HUDEP-2 (cell line): ENCODE results near the gene RTTN.

ENCODE experiments used
- DNase-seq, 76 experiments: peaks; one replicate each; lab custom pipeline; 2025; ENCODE audit not compliant: unreplicated experiment in 76 of 76; lab: John Stamatoyannopoulos, UW

Gene RTTN

GRCh38 chr18:70031221-70031620 lies 174.3 kb downstream of the RTTN start:
- no peak for DNase-seq

- no peak for DNase-seq
These were observed 174.8 kb downstream of the RTTN start for GRCh38 chr18:70030728-70031127.

DNA sequence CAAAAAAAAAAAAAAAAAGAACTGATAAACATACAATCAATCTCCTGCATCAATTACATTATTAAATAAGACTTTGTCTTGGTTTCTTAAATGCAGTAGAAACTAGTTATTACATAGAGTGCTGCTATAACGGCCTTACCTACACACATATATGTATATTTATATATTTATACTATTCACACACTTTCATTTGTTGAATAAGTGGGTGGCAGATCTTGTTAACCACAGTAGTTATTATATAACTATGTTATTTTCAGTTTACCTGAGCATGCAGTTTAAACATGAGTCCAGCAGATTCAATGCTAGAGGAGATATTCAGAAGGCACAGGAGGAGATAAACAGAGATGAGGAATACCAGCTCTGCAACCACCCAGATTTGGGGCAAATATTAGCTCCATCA lies 176.3 kb downstream of the RTTN start:
- DNase-seq: no peak

- DNase-seq: no peak
These were observed 176.8 kb downstream of the RTTN start for GRCh38 chr18:70028734-70029133.

DNA sequence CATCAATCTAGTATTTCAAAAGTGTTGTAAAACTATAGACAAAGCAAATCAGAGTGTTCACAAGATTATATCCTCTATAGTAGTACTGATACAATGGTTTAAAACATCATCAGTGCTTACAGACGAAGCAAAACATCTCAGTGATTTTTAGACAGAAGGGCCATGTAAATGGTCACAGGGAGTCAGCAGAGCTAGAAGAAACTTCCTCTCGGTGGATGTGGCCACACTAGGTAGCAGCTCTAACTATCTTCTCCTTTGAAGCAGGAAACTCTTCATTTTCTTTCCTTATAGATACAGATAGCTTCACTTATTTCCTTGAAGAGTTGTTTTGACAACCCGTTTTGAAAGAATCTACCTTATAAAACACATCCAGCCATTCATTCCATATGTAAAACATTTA lies 177.4 kb downstream of the RTTN start:
- DNase-seq: no peak

GRCh38 chr18:70025580-70025979 lies 179.9 kb downstream of the RTTN start:
- DNase-seq: peak in 56 of 76 experiments; percentile 0 to 89 (median 46)

DNA sequence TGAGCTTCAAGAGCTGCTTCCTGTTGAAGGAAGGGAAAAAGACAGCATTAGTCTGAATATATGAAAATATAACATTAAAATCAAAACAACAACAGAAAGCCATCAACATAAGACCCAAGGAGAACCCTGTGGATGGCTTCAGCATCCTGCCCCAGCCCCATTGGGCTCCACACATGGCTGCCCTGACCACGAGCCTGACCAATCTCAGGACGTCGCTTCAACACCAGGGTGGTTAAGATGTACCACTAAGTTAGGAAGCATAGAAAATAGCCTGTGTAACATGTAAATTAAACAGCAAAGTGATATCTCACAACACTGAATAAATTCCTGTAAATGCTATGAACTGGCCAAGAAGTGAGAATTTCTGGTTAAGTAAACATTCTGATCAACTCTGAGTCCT lies 180.7 kb downstream of the RTTN start:
- no peak for DNase-seq

- DNase-seq: peak in 68 of 76 experiments; percentile 5 to 91 (median 58)
These were observed 181.4 kb downstream of the RTTN start for GRCh38 chr18:70024093-70024492.

DNA sequence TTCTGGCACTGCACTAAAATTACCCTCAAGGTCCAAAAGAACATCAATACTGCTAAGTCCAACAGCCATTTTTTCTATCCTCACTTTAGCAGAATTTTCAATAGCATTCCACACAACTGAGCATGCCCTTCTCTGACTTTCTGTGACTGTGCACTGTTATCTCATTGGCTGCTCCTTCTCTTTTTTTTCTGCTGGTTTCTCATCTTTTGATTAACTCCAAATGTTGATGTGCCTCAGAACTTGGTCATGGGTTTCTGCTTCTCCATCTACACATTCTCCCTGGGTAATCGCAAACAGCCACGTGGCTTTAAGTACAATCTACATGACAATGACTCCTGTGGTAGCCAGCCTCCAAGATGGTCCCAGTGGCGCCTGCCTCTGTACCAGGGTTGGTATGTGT lies 182.9 kb downstream of the RTTN start:
- no peak for DNase-seq

DNA sequence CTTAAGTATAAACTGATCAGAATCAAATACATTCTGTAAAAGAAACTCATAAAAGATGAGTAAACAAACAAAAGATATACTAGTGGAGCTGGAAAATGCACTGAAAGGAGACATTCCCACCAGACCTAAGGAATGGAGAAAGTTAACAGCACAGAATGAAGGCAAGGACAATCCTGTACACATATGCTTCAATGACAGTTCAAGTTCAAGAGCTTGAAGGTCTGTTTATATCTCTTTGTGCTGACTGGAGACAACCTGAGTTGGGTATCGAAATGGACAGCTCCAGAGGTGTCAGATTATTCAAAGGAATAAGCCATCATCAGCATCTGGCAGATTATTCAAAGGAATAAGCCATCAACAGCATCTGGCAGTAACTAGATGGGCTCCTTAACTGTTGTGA lies 184.0 kb downstream of the RTTN start:
- no peak for DNase-seq

- no peak for DNase-seq
These were observed 184.4 kb downstream of the RTTN start for GRCh38 chr18:70021043-70021442.

DNA sequence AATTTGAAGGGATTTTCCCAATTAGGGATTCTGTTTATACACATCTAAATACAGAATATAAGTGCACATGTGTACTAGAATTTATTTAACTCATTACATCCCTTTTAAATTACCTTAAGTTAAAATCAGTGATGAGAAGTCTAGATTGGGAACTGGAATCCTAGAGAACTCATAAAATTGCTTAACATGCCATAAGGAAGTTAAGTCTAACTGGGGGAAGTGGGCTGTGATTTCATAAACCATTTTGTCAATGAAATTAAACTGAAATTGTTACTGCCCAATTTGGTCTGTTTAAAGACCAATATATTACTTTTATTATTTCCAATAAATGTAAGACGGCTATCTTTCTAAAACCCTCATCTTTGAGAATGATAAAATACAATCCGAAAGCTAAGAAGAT lies 185.5 kb downstream of the RTTN start:
- no peak for DNase-seq

DNA sequence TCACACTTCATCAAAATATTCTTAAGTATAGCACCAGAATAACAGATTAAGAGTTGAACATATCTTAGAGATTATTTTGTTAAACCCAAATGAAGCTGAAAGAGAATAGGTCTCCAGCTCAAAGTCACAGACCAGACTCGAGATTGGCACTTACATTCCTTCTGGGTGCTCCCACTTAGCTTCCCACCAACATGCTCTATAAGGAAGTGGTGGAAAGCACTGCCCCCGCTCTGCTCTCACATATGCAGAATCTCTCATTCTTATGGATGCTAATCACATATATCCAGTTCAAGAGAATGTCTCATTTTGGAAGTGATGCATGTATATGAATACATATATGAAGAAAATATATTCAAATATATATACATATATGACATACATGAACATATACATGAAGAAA lies 186.4 kb downstream of the RTTN start:
- DNase-seq: no peak

DNA sequence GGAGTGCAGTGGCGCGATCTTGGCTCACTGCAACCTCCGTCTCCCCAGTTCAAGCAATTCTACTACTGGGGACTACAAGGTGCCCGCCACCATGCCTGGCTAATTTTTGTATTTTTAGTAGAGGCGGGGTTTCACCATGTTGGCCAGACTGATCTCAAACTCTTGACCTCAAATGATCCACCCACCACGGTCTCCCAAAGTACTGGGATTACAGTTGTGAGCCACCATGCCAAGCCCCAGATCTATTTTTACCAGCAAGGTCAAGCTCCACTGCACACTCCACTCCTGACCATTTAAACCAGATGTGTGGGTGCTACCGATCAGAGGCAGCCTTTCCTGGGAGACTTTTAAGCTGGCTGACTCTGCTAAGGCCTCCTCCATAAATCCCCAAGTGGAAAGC lies 190.4 kb downstream of the RTTN start:
- DNase-seq: no peak

GRCh38 chr18:70005580-70005979 lies 199.9 kb downstream of the RTTN start:
- no peak for DNase-seq

DNA sequence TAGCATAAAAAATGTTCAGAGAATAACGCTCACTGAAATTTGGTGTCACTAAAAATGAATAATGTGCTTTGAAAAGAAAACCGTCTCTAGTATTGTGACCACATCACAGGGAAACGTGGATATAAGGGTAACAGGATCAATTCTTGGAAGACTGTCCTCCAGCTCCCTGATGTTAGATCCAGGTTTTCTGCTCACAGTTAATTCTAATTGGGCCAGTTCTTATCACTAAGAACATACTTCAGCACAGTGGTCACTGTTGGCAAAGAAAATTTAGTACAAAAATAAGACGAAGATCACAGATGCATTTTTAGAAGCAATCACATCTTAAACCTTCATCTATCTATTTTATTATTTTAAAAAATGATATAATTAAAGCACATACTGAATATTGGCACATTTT lies 200.8 kb downstream of the RTTN start:
- DNase-seq: no peak

- no peak for DNase-seq
These were observed 205.8 kb downstream of the RTTN start for GRCh38 chr18:69999656-70000055.

DNA sequence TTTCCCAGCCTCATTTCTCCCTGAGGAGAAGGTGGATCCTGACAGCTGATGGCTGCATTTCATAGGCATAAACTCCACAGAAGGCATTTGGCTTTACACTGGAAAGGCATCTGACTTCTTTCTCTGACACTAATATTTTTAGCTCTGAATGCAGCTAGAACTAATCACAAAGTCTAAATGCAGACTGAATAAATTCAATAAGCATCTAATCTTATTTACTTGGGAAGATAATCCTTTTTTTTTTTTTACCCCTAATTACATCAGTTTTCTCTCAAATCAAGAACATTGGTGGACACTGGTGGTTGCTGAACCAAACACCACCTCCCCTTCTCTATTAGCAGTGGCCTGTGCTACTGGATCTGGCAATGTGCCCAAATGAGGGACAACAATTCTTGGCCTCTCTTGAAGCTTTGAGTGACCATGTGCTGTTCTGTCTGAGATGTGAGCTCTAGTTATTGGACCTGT lies 206.9 kb downstream of the RTTN start:
- no peak for DNase-seq

GRCh38 chr18:69996951-69997798 lies 208.3 kb downstream of the RTTN start:
- DNase-seq: no peak

DNA sequence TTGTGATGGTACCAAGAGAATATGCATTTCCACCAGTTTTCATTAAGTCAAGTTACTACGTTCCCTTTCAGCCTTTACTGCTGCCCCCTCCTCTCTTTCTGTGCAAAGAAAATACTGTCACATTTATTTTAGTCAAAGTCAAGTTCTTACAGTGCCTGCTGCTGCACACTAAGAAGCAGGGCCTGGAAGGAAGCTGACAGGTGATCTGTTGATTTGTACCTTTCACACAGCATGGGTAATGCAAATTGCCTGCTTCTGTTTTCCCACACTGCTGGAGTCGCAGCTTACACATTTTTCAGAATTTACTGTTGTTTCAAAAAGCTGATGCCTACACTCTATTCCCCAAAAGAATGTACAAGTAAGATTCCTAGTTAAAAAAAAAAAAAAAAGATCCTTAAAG lies 209.1 kb downstream of the RTTN start:
- DNase-seq: no peak

DNA sequence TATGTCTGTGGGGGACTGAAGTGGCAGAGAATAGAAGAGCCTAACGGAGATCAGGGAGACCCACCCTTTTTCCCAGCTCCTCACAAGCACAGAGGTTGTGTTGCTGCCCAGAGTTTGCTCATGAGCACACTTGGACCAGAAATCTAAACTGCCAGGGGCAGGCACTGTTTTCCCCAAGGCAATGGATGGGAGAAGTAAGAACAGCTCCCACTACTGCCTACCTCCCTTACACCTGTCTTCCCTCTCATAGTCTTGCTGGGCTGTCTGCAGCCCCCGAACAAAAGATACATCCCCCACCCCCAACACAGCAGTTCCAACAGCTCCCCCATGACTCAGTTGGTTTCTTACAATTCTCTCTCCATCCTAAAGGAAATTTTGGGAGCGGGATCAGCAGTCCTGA lies 209.7 kb downstream of the RTTN start:
- DNase-seq: no peak

GRCh38 chr18:69992776-69993175 lies 212.7 kb downstream of the RTTN start:
- peak in 2 of 76 experiments; percentile 7 to 15 for DNase-seq

GRCh38 chr18:69987870-69988269 lies 217.6 kb downstream of the RTTN start:
- DNase-seq: no peak
